22Rv1 (cell line): ENCODE measurements around the gene CCDC187.

Source experiments
- CTCF ChIP-seq: fragments of 450-650 bp; IDR thresholded peaks from 2 replicates; pipeline ENCODE4 v1.5.1; 2017; ENCODE audit warnings: mild to moderate bottlenecking
- ZFX ChIP-seq: fragments of 450-650 bp; IDR thresholded peaks from 2 replicates; pipeline ENCODE4 v1.6.1; 2017; ENCODE audit warnings: antibody characterized with exemption, borderline replicate concordance

GRCh38 chr9:136222906-136223285 lies 81.0 kb downstream of the CCDC187 start:
- no peak for TF ChIP-seq CTCF
- TF ChIP-seq ZFX, result no peak
